ENCODE results near the gene DBX1. TPM values are rescaled to one million over a fixed set of nuclear protein-coding genes. Genes with fewer than 3 reads are reported as not detected.

DBX1 gene
- total RNA-seq, 1 donor: not detected

DNA sequence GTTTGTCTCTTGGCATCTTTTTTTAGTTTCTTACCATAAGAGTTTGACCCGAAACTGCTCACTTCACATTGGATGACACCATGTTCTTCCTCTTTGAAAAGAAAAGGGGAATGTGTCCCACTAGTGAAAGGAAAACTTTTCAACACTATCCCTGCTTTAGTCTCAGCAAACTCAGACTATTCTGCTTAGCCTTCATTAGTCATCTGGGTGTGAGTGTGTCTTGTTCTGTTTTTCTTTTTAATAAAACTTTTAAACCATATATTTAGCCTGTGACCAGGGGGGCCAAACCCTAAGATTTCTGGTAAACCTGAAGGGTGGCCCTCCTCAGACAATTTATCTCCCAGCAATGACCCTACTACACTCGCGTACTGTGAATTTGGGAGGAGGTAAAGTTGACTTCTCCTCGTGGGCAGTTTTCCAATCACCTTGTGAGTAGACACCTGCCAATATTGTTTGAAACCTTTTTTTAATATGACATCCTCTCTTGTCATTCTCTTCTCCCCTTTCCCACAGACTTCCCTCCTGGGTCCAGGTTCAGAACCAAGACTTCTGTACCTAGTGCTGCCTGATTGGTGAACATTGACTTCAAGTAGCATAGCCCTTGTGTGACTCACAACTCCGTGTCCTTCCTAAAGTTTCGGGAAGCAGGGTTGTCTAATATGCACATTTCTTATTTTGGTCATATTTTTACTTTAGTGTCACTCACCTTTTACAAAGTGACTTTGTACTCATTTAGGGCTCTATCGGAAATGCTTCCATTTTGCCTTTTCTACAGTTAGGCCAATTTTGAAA, 39.9 kb downstream of the DBX1 start:
- DNase-seq (ENCODE audit: low read depth): no peak
- TF ChIP-seq, protein P1, sequence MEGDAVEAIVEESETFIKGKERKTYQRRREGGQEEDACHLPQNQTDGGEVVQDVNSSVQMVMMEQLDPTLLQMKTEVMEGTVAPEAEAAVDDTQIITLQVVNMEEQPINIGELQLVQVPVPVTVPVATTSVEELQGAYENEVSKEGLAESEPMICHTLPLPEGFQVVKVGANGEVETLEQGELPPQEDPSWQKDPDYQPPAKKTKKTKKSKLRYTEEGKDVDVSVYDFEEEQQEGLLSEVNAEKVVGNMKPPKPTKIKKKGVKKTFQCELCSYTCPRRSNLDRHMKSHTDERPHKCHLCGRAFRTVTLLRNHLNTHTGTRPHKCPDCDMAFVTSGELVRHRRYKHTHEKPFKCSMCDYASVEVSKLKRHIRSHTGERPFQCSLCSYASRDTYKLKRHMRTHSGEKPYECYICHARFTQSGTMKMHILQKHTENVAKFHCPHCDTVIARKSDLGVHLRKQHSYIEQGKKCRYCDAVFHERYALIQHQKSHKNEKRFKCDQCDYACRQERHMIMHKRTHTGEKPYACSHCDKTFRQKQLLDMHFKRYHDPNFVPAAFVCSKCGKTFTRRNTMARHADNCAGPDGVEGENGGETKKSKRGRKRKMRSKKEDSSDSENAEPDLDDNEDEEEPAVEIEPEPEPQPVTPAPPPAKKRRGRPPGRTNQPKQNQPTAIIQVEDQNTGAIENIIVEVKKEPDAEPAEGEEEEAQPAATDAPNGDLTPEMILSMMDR (IDR thresholded peaks at IDR 0.05; ENCODE audit: insufficient read depth, low read depth, low read length): no peak
- H3K4me3 ChIP-seq (ENCODE audit: low read depth, low read length): no peak overlapping the region

DNA sequence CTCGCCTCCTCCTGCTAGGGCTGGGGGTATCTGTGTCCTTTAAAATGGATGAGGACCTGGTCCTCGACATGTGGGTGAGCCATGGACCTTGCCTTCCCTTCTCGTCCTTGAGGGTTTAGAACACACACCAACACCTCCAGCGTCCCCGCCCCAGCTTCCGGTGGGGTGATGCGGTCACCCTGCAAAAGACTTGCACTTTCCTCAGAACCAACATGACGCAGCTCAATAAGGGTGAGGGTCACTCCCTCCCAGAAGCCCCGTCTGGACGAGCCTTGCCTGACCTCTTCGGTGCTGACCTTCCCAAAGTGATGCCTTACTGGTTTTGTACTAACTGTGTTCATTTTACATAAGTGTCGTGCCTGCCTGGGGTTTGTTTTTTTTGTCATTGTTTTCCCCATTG, 41.0 kb downstream of the DBX1 start:
- no peak overlapping the region for H3K4me3 ChIP-seq (ENCODE audit: low read depth, low read length)
- TF ChIP-seq, protein P1 (IDR thresholded peaks at IDR 0.05; ENCODE audit: insufficient read depth, low read depth, low read length): no peak
- DNase-seq (ENCODE audit: low read depth): no peak

DNA sequence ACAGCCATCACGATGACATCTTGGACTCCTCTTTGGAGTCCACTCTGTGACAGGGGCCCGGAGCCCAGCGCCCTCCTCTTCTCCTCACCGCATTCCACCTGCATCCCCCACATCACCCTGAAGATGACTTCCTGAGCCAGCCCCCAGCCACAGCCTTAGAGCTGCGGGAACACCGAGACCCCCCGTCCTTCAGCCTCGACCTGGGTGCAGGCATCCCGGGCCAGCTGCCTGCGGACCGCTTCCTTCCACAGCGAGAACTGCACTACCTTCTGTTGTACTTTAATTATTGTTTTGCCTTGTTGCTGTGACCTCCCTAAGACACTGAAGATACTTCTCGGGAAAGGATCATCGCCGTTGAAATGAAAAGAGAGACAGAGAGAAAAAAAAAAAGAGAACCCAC, 42.1 kb downstream of the DBX1 start:
- TF ChIP-seq, protein P1 (IDR thresholded peaks at IDR 0.05; ENCODE audit: insufficient read depth, low read depth, low read length): no peak
- no peak overlapping the region for H3K4me3 ChIP-seq (ENCODE audit: low read depth, low read length)
- no peak for DNase-seq (ENCODE audit: low read depth)

DNA sequence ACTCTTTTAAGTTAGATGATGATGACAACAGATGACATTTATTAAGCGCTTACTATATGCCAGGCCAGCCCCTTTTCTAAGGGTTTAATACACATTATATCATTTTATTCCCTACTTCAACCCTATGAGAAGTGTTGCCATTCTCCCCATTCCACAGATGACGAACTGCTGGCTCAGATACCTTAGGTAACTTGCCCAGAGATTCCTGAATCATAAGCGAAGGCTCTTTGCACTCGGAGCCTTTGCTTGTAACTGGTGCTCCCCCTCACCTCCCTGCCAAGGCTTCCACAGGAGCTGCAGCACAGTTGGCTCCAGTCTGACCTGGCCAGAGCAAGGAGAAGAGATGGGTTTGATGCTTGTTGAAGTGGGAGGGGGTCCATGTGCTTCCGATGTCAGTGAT, 43.0 kb downstream of the DBX1 start:
- no peak overlapping the region for H3K4me3 ChIP-seq (ENCODE audit: low read depth, low read length)
- TF ChIP-seq, protein P1 (IDR thresholded peaks at IDR 0.05; ENCODE audit: insufficient read depth, low read depth, low read length): no peak
- DNase-seq (ENCODE audit: low read depth): no peak

DNA sequence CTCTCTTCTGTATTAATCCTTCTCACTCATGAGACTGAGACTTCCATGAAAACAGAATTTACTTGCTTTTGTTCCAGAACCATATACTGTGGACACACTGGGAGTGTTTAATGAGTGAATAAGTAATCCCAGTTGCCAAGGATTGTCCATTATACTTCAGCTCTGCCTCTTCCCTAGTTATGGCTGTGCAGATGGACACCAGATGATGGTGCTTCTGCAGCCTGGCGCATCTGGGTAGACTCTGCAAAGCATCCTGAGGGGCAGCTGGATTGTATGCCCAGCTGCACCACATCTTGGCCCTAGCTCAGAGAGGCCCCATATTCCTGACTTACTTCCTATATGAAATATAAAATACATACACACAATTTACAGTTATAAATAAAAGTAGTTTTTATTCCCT, 43.5 kb downstream of the DBX1 start:
- no peak for DNase-seq (ENCODE audit: low read depth)
- no peak overlapping the region for H3K4me3 ChIP-seq (ENCODE audit: low read depth, low read length)
- TF ChIP-seq, protein P1 (IDR thresholded peaks at IDR 0.05; ENCODE audit: insufficient read depth, low read depth, low read length): no peak

DNA sequence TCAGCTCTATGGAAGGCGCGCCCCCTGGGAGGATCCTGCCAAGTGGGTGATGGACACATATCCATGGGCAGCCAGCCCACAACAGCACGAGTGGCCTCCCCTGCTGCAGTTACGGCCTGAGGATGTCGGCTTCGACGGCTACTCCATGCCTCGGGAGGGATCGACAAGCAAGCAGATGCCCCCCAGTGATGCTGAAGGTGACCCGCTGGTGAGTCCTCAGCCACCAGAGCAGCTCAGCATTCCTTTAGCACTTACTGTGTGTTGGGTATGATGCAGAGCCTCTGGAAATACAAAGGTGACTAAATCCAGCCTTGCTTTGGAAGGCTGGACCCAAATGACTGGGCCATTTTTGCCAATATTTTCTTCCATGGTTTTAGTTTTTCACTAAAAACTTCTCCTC, 45.7 kb downstream of the DBX1 start:
- H3K4me3 ChIP-seq (ENCODE audit: low read depth, low read length): no peak overlapping the region
- TF ChIP-seq, protein P1 (IDR thresholded peaks at IDR 0.05; ENCODE audit: insufficient read depth, low read depth, low read length): no peak
- DNase-seq (ENCODE audit: low read depth): no peak

DNA sequence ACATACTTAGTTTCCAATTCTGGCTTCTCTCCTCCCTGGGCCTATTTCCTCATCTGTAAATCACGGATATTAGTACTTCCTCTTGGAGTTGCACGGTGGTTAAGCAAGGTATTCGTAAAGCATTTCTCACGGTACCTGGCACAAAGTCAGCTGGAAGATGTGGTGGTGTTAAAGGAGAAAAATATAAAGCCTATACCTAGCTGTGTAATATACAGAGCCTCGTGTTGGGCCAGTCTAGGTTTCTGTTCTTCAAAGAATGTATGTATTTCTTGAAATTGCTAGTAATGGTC, 47.2 kb downstream of the DBX1 start:
- no peak overlapping the region for H3K4me3 ChIP-seq (ENCODE audit: low read depth, low read length)
- TF ChIP-seq, protein P1 (IDR thresholded peaks at IDR 0.05; ENCODE audit: insufficient read depth, low read depth, low read length): no peak
- no peak for DNase-seq (ENCODE audit: low read depth)
